LNCAP (cell line): ENCODE results near the gene B3GNT5.

Experiments
- TF ChIP-seq, protein P1 (sequence below): fragments of 450-650 bp; IDR thresholded peaks from 2 replicates; pipeline ENCODE4 v1.5.1; 2017; ENCODE audit warnings: mild to moderate bottlenecking

The B3GNT5 gene

DNA sequence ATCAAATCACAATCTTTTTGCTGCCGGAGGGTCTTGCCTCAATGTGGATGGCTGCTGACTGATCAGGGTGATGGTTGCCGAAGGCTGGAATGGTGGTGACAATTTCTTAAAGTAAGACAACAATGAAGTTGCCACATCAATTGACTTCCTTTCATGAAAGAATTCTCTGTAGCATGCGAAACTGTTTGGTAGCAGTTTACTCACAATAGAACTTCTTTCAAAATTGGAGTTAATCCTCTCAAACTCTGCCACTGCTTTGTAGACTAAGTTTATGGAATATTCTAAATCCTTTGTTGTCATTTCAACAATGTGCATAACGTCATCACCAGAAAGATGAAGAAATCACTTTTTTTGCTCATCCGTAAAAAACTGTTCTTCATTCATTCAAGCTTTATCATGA is 65.8 kb downstream of the B3GNT5 start:
- TF ChIP-seq, protein P1, sequence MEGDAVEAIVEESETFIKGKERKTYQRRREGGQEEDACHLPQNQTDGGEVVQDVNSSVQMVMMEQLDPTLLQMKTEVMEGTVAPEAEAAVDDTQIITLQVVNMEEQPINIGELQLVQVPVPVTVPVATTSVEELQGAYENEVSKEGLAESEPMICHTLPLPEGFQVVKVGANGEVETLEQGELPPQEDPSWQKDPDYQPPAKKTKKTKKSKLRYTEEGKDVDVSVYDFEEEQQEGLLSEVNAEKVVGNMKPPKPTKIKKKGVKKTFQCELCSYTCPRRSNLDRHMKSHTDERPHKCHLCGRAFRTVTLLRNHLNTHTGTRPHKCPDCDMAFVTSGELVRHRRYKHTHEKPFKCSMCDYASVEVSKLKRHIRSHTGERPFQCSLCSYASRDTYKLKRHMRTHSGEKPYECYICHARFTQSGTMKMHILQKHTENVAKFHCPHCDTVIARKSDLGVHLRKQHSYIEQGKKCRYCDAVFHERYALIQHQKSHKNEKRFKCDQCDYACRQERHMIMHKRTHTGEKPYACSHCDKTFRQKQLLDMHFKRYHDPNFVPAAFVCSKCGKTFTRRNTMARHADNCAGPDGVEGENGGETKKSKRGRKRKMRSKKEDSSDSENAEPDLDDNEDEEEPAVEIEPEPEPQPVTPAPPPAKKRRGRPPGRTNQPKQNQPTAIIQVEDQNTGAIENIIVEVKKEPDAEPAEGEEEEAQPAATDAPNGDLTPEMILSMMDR: no peak

DNA sequence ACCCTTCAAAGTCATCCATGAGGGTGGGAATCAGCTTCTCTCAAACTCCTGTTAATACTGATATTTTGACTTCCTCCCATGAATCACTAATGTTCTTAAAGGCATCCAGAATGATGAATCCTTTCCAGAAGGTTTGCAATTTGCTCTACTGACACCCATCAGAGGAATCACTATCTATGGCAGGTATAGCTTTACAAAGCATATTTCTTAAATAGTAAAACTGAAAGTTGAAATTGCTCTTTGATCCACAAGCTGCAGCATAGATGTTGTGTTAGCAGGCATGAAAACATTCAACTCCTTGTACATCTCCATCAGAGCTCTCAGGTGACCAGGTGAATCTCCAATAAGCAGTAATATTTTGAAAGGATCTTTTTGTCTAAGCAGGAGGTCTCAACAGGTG is 66.3 kb downstream of the B3GNT5 start:
- TF ChIP-seq, protein P1: no peak
